ENCODE results near the gene SMARCC1.

Gene SMARCC1

GRCh38 chr3:47586746-47587145 is 194.9 kb downstream of the SMARCC1 start:
- no peak for DNase-seq (ENCODE audit: low spot score)

GRCh38 chr3:47583320-47584075 is 198.2 kb downstream of the SMARCC1 start:
- DNase-seq (ENCODE audit: low spot score), result no peak

GRCh38 chr3:47581835-47582234 is 199.9 kb downstream of the SMARCC1 start:
- DNase-seq (ENCODE audit: low spot score), result no peak

GRCh38 chr3:47581422-47581821 is 200.3 kb downstream of the SMARCC1 start:
- no peak for DNase-seq (ENCODE audit: low spot score)

- peak; percentile 24 for DNase-seq (ENCODE audit: low spot score)
Measured at GRCh38 chr3:47580481-47580880, 201.2 kb downstream of the SMARCC1 start.

GRCh38 chr3:47579875-47580274 is 201.8 kb downstream of the SMARCC1 start:
- DNase-seq (ENCODE audit: low spot score), result no peak

GRCh38 chr3:47578691-47579632 is 202.7 kb downstream of the SMARCC1 start, which contains the start of gene CSPG5:
CSPG5 (minus strand) TSS chr3:47578865; CDS start chr3:47578693, 172 bp downstream.
- peak; percentile 48 for DNase-seq (ENCODE audit: low spot score)

- DNase-seq (ENCODE audit: low spot score), result peak; percentile 31
Measured at GRCh38 chr3:47578119-47578632, 203.5 kb downstream of the SMARCC1 start.

- no peak for DNase-seq (ENCODE audit: low spot score)
Measured at GRCh38 chr3:47577583-47578118, 204.0 kb downstream of the SMARCC1 start.

- DNase-seq (ENCODE audit: low spot score), result no peak
Measured at GRCh38 chr3:47573190-47574172, 208.2 kb downstream of the SMARCC1 start.

GRCh38 chr3:47571391-47572175 is 210.1 kb downstream of the SMARCC1 start:
- DNase-seq (ENCODE audit: low spot score), result peak; percentile 42

- no peak for DNase-seq (ENCODE audit: low spot score)
Measured at GRCh38 chr3:47568901-47569300, 212.8 kb downstream of the SMARCC1 start.

GRCh38 chr3:47567149-47567548 is 214.5 kb downstream of the SMARCC1 start:
- DNase-seq (ENCODE audit: low spot score), result no peak

GRCh38 chr3:47566667-47567066 is 215.0 kb downstream of the SMARCC1 start:
- DNase-seq (ENCODE audit: low spot score), result no peak

GRCh38 chr3:47565734-47566550 is 215.8 kb downstream of the SMARCC1 start:
- DNase-seq (ENCODE audit: low spot score), result no peak

- no peak for DNase-seq (ENCODE audit: low spot score)
Measured at GRCh38 chr3:47556351-47556750, 225.3 kb downstream of the SMARCC1 start.

- no peak for DNase-seq (ENCODE audit: low spot score)
Measured at GRCh38 chr3:47554335-47554734, 227.4 kb downstream of the SMARCC1 start.

GRCh38 chr3:47553407-47553806 is 228.3 kb downstream of the SMARCC1 start:
- no peak for DNase-seq (ENCODE audit: low spot score)

GRCh38 chr3:47542471-47543173 is 239.1 kb downstream of the SMARCC1 start:
- peak; percentile 72 for DNase-seq (ENCODE audit: low spot score)

All from cerebellar cortex (tissue), 1 donor.